ENCODE results near the gene SBF2.
"Not testable (repeated sequence)": the region's sequence is repeated elsewhere in the genome, so short reads cannot be mapped to it uniquely, and the experiment has no call there.

SBF2 gene

GRCh38 chr11:10164621-10165020, 129.4 kb downstream of the SBF2 start:
- DNase-seq: no peak
- ATAC-seq: no peak

DNA sequence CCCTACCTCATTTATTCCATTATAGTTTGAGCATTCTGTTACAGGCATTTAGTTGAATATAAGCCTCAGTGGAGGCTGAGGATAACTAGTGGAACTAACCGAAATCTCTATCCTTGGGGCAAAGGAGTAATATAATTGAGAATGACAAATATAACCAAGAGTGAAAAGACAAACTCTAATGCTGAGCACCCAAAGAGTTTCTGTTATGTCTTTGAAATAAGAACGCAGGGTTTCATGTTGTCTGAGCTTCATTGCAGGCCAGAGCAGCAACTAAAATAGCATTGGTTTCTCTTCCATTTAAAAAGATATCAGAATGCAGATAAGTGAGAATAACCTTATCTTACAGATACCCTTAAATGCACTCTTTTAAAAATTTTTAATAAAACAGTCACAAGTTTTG, 131.8 kb downstream of the SBF2 start:
- ATAC-seq: no peak
- no peak for DNase-seq

DNA sequence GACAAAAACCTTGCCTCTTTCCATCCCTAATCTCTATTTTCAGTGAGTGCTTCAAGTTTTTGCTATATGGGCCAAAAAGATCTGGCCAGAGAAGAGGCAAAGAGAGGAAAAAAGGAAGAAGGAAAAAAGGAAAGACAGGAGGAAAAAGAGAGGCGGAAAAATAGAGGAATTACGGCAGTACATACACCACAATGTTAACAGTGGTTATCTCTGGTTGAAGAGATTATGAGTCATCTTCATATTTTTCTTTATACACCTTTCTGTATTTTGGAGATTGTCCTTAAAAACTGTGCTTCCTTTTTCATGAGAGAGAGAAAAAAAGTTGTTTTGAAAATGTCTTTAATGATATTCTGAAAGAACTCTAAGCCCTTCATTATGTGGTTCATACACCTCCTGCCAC, 133.7 kb downstream of the SBF2 start:
- ATAC-seq (no peak), DNase-seq (no peak)

DNA sequence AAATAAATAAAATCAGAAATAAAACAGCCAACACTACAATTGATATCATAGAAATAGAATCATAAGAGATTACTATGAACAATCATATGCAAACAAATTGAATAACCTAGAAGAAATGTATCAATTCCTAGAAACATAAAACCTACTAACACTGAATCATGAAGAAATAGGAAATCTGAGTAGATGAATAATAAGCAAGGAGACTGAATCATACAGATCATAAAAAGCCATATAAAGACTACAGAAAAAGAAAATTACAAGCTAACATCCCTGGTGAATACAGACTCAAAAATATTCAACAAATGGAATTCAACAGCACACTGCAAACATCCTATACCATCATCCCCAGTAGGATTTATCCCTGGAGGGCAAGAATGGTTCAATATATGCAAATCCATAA, 135.6 kb downstream of the SBF2 start:
- no peak for ATAC-seq
- DNase-seq: no peak

- no peak for ATAC-seq
- no peak for DNase-seq
These were observed 138.1 kb downstream of the SBF2 start for GRCh38 chr11:10155793-10156490.

DNA sequence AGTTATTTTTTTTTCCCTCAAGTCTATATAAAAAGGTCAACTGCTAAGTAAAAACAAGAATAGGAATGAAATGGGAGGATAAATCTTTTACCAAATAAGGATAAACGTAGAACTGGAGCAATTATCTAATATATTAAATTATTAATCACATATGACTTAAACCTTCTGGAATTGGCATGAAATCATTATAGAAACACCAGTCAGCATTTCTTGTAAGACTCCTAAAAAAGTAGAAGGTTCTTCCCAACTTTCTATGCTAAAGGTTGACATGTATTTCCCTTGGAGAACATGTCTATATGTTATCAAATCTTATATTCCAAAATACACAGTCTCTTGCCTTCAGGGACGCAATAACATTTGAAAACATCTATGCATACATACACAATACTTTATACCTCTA, 143.2 kb downstream of the SBF2 start:
- DNase-seq: no peak
- no peak for ATAC-seq

- no peak for ATAC-seq
These were observed 144.5 kb downstream of the SBF2 start for GRCh38 chr11:10149553-10149952.

DNA sequence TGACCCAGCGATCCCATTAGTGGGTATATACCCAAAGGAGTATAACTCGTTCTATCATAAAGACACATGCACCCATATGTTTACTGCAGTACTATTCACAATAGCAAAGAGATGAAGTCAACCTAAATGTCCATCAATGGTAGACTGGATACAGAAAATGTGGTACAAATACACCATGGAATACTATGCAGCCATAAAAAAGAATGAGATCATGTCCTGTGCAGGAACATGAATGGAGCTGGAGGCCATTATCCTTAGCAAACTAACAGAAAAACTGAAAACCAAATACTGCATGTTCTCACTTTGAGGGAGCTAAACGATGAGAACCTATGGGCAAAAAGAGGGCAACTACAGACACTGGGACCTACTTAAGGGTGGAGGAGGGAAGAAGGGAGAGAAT, 146.8 kb downstream of the SBF2 start:
- DNase-seq (no peak), ATAC-seq (no peak)

More at GRCh38 chr11:10149553-10149952, 144.5 kb downstream of the SBF2 start:
- DNase-seq: no peak

DNA sequence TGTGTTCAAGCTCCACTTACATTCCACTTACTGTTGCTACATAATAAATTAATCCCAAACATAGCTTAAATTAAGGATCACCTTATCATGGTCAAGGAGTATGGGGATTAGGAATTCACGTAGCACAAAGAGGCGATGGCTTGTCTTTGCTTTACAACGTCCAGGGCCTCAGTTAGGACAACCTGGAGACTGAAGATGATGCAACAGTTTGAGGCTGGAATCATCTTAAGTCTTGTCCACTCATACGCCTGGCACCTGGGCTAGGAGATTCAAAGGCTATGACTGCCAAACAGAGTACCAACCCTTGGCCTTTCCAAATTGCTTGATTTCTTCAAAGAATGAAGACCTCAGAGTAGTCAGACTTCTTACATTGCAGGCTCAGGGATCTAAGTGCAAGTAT, 149.1 kb downstream of the SBF2 start:
- ATAC-seq (no peak), DNase-seq (no peak)

DNA sequence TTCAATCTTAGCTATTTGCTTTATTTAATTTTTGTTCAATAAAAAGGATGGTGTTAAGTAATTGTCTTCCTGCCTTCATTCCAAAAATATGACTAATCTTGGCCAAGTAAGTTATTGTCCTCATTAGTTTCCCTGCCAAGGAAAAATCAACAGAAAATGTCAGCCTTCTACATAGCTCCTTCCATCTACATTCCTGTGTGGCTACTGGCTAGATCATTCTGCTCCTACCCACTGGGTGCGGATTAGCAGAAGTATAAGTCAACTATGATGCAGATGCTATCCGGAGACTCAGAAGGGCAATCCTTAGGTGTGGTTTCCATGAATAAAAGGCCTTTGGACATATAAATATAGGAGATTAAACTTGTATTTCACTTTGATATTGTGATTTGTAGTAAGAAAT, 154.4 kb downstream of the SBF2 start:
- no peak for DNase-seq
- ATAC-seq: no peak

- ATAC-seq: no peak
- DNase-seq: no peak
These were observed 154.9 kb downstream of the SBF2 start for GRCh38 chr11:10139143-10139542.

DNA sequence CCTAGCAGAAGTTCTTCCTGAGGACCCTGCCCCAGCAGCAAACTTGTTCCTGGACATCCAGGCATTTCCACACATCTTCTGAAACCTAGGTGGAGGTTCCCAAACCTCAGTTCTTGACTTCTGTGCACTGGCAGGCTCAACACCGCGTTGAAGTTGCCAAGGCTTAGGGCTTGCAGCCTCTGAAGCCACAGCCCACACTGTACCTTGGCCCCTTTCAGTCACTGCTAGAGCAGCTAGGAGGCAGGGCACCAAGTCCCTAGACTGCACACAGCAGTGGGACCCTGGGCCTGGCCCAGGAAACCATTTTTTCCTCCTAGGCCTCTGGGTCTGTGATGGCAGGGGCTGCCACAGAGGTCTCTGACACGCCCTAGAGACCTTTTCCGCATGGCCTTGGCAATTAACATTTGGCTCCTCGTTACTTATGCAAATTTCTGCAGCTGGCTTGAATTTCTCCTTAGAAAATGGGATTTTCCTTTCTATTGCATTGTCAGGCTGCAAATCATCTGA, 159.0 kb downstream of the SBF2 start:
- DNase-seq: no peak
- no peak for ATAC-seq

GRCh38 chr11:10134226-10134625, 159.8 kb downstream of the SBF2 start:
- ATAC-seq, DNase-seq: not testable (repeated sequence)

DNA sequence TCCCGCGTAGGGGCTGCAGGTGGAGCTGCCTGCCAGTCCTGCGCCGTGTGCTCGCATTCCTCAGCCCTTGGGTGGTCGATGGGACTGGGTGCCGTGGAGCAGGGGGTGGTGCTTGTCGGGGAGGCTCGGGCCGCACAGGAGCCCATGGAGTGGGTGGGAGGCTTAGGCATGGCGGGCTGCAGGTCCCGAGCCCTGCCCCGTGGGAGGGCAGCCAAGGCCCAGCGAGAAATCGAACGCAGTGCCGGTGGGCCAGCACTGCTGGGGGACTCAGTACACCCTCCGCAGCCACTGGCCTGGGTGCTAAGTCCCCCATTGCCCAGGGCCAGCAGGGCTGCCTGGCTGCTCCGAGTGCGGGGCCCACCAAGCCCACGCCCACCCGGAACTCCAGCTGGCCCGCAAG, 160.8 kb downstream of the SBF2 start:
- not testable (repeated sequence) for ATAC-seq, DNase-seq

GRCh38 chr11:10130875-10131274, 163.1 kb downstream of the SBF2 start:
- ATAC-seq (no peak), DNase-seq (no peak)

- DNase-seq, ATAC-seq: not testable (repeated sequence)
These were observed 164.8 kb downstream of the SBF2 start for GRCh38 chr11:10129184-10129583.

GRCh38 chr11:10125522-10126133, 168.4 kb downstream of the SBF2 start:
- ATAC-seq (no peak), DNase-seq (no peak)

DNA sequence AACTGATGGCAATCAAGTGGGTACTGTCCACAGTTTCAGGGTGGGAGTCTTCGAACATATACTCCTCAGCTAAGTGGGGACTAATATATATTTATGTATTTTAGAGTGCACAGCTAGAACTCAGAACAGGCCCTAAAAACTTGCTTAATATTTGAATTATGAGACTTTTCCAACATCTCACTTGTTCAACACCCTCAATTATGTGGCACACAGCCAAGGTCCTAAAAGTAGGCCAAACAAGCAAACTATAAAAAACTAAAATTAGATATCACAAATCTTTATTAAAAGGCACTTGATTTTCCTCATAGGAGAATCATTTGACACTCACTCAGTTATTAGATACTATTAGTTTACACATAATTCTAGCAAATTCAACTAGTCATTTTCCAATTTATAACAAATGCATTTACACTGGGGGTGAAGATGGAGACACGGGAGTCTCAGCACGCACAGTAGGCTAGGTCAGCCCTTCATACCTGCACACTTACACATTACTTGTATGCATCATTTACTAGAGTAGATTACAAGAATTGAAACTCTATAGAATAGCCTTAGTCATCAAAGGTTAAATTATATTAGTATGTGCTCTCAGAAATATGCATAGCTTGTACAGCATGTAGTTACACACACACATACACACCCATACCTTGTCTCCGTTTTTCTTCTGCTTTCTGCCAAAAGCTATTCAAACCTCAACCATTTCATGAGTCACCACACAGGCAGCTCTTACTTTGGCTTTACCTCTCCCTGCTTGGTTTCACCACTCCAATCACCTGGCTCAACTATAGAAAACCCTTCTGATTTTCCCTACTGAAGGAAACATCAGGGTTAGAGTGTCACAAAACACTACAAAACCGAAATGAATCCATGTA, 171.5 kb downstream of the SBF2 start:
- ATAC-seq: peak; percentile 43
- DNase-seq: no peak

DNA sequence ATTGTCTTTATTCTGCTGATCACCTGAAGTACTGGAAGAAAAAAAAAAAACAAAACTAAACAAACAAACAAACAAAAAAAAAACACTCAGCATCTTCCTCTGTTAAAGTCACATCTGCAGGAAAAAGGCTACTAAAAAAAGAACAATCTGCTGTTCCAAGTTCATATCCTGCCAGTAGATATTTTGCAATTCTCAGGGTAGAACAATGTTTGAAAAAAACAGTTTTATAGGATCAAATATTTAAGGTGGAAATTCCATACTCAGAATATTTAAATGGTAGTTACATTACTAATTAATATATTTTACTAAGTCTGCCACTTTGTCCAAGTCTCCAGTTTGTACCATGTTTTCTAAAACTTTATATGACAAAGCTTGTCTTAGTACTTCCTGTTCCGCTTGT, 175.2 kb downstream of the SBF2 start:
- DNase-seq: no peak
- ATAC-seq: no peak

DNA sequence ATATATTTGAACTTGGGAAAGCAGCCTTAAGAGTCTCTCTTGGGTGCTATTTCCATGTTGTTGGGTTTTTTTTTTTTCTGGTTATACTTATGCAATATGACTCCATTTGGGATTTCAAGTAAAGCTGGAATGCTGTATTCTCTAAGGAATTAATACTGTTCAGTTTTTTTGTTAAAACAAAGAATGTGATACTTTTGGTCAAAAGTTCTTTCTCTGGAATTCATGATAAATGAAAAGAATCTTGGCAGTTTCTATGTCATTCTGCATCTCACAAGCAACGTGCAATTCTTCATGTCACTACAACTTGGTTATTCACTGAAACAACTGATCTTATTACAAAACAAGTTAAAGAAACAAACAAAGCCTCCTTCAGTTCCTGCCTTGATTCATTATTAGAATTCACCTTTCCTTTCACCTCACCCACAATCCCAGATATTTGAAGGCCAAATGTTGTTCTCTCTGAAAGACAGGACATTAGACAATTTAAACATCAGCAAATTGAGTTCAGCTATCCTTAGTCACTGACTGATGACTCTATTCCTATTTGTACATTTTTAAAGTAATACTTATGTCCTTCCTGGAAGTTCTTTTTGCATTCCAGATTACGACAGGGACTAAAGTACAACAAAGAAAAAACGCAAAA, 176.2 kb downstream of the SBF2 start:
- ATAC-seq: no peak
- DNase-seq: no peak

GRCh38 chr11:10116588-10116987, 177.4 kb downstream of the SBF2 start:
- no peak for ATAC-seq
- no peak for DNase-seq
